GM23338 (cell line): ENCODE measurements around the gene LRRC27. TPM values are rescaled to one million over a fixed set of nuclear protein-coding genes. Genes with fewer than 3 reads are reported as not detected.
A peak's percentile ranks its signal among the peaks of the same experiment; 100 is the strongest.

ENCODE experiments used
- ATAC-seq: fragments of 200-7000 bp; cut with Tn5 transposase; 3 replicates; pipeline ENCODE4 v1.9.1; 2020
- DNase-seq: peaks from one replicate; pipeline ENCODE4 v3.0.0-alpha.2; 2015; ENCODE audit warnings: low spot score
- H2AFZ ChIP-seq: fragments of 200-600 bp; sonication (generic); 2 replicates; pipeline ENCODE4 v1.8.0; 2016; ENCODE audit warnings: antibody characterized with exemption, mild to moderate bottlenecking, moderate library complexity
- H3F3A ChIP-seq: fragments of 200-600 bp; sonication (generic); replicated peaks from 2 replicates; pipeline ENCODE4 v1.8.0; 2017; ENCODE audit warnings: antibody characterized with exemption, mixed run types, low read depth
- H3K27ac ChIP-seq: fragments of 200-600 bp; sonication (generic); 2 replicates; pipeline ENCODE4 v1.6.1; 2016; ENCODE audit warnings: low read depth
- H3K27me3 ChIP-seq: fragments of 200-600 bp; sonication (generic); 2 replicates; pipeline ENCODE4 v1.8.0; 2016; ENCODE audit warnings: mild to moderate bottlenecking, mixed run types, moderate library complexity; ENCODE audit not compliant: insufficient read depth
- H3K36me3 ChIP-seq: fragments of 200-600 bp; sonication (generic); 2 replicates; pipeline ENCODE4 v1.8.0; 2016; ENCODE audit warnings: mild to moderate bottlenecking; ENCODE audit not compliant: insufficient read depth
- H3K4me1 ChIP-seq: fragments of 200-600 bp; sonication (generic); 2 replicates; pipeline ENCODE4 v1.8.0; 2016; ENCODE audit warnings: mild to moderate bottlenecking, moderate library complexity; ENCODE audit not compliant: insufficient read depth
- H3K4me2 ChIP-seq: fragments of 200-600 bp; sonication (generic); 2 replicates; pipeline ENCODE4 v1.7.1; 2017; ENCODE audit warnings: mixed run types
- H3K4me3 ChIP-seq: fragments of 200-600 bp; sonication (generic); 2 replicates; pipeline ENCODE4 v1.6.1; 2016; ENCODE audit warnings: mixed run types
- H3K79me2 ChIP-seq: fragments of 200-600 bp; sonication (generic); replicated peaks from 2 replicates; pipeline ENCODE4 v1.8.0; 2017; ENCODE audit warnings: mild to moderate bottlenecking; ENCODE audit not compliant: insufficient read depth
- H3K9me2 ChIP-seq: fragments of 200-600 bp; sonication (generic); 2 replicates; pipeline ENCODE4 v1.8.0; 2017; ENCODE audit not compliant: insufficient read depth
- H4K20me1 ChIP-seq: fragments of 200-600 bp; sonication (generic); replicated peaks from 2 replicates; pipeline ENCODE4 v1.8.0; 2017; ENCODE audit warnings: mild to moderate bottlenecking; ENCODE audit not compliant: insufficient read depth
- H3K27ac Mint-ChIP-seq: 2 replicates; pipeline ENCODE4 v1.8.0; 2020; ENCODE audit warnings: inconsistent platforms, mild to moderate bottlenecking, moderate library complexity, mixed read lengths
- H3K27me3 Mint-ChIP-seq: 3 replicates; pipeline ENCODE4 v1.8.0; 2022; ENCODE audit warnings: low read depth, mild to moderate bottlenecking, moderate library complexity, mixed read lengths, inconsistent platforms; ENCODE audit not compliant: insufficient read depth, poor library complexity
- H3K36me3 Mint-ChIP-seq: 3 replicates; pipeline ENCODE4 v1.8.0; 2021; ENCODE audit warnings: low read depth, mild to moderate bottlenecking, inconsistent platforms, moderate library complexity, mixed read lengths
- H3K4me1 Mint-ChIP-seq: 3 replicates; pipeline ENCODE4 v1.8.0; 2020; ENCODE audit warnings: mild to moderate bottlenecking, inconsistent platforms, mixed read lengths
- H3K4me3 Mint-ChIP-seq: 3 replicates; pipeline ENCODE4 v1.8.0; 2021; ENCODE audit warnings: moderate library complexity, mild to moderate bottlenecking, inconsistent platforms, mixed read lengths
- H3K9me3 Mint-ChIP-seq: 3 replicates; pipeline ENCODE4 v1.8.0; 2020; ENCODE audit warnings: moderate library complexity, mild to moderate bottlenecking, inconsistent platforms, mixed read lengths
- CREB1 ChIP-seq: fragments of 250-450 bp; sonication (Bioruptor Pico); IDR thresholded peaks from 2 replicates; pipeline ENCODE4 v1.5.0; 2020; ENCODE audit warnings: low read depth, mild to moderate bottlenecking, moderate library complexity
- ETS1 ChIP-seq: IDR thresholded peaks from 2 replicates; pipeline ENCODE4 v1.6.1; 2016; ENCODE audit warnings: antibody characterized with exemption
- EZH2 ChIP-seq: fragments of 200-600 bp; sonication (generic); IDR thresholded peaks from one replicate; pipeline ENCODE4 v1.8.0; 2017; ENCODE audit warnings: antibody characterized with exemption, mild to moderate bottlenecking, low read depth; ENCODE audit not compliant: unreplicated experiment
- JUNB ChIP-seq: IDR thresholded peaks from one replicate; pipeline ENCODE4 v1.6.1; 2016; ENCODE audit warnings: antibody characterized with exemption; ENCODE audit not compliant: unreplicated experiment
- NANOG ChIP-seq: IDR thresholded peaks from 2 replicates; pipeline ENCODE4 v1.6.1; 2016; ENCODE audit warnings: antibody characterized with exemption, borderline replicate concordance
- REST ChIP-seq: IDR thresholded peaks from one replicate; pipeline ENCODE4 v1.6.1; 2018; ENCODE audit warnings: antibody characterized with exemption; ENCODE audit not compliant: unreplicated experiment
- ZNF331 ChIP-seq: fragments of 250-450 bp; sonication (Bioruptor Pico); IDR thresholded peaks from 2 replicates; pipeline ENCODE4 v1.5.0; 2020; ENCODE audit warnings: low read depth, mild to moderate bottlenecking, moderate library complexity
- ZNF462 ChIP-seq: fragments of 250-450 bp; sonication (Bioruptor Pico); IDR thresholded peaks from 2 replicates; pipeline ENCODE4 v1.5.0; 2020; ENCODE audit warnings: mild to moderate bottlenecking, moderate library complexity
- polyA plus RNA-seq: library from polyadenylated mRNA; unstranded; fragments of >200 nt; fragmentation: Nextera tagmentation; extraction: Ambion mirVana; gene quantifications from 2 replicates; pipeline ENCODE4 v1.2.1, GENCODE V29; 2016
- total RNA-seq: library from RNA; depleted of rRNA; stranded (reverse); fragments of >200 nt; shearing (Covaris generic); gene quantifications from 2 replicates; pipeline ENCODE4 v1.2.3, GENCODE V29; 2014

LRRC27 gene
- total and polyA plus RNA-seq, 2 experiments from 2014 or later: 2.9 to 3.5 TPM

- TF ChIP-seq CREB1 (CRISPR knock-in tag): peak; percentile 51; the same call in 1 of the 2 replicates
- no peak for TF ChIP-seq ZNF331 (CRISPR knock-in tag)
- no peak for TF ChIP-seq ETS1
- Histone ChIP-seq H3F3A (0 out of 2 replicates have a peak, but pooled peaks cover 6% of the 10 kb centered on the region), H3K27ac (peak overlapping the region; percentile 94; the same call in 1 of the 2 replicates), H3K4me3 (peak overlapping the region; percentile 41; the same call in 1 of the 2 replicates), H3K36me3 (no peaks in the 10 kb centered on the region), H4K20me1 (no peaks in the 10 kb centered on the region), H3K4me1 (peaks cover 25% of the 10 kb centered on the region; the same call in 1 of the 2 replicates), H2AFZ (0 out of 2 replicates have a peak overlapping the region, but pooled peaks have one; percentile 59), H3K9me2 (no peaks in the 10 kb centered on the region), H3K4me2 (peak overlapping the region; percentile 78), H3K27me3 (no peaks in the 10 kb centered on the region), H3K79me2 (no peaks in the 10 kb centered on the region)
- peaks cover 43% of the 10 kb centered on the region for H3K4me1 Mint-ChIP-seq
- peak; percentile 91 for DNase-seq
- peaks cover 18% of the 10 kb centered on the region for H3K27me3 Mint-ChIP-seq
- peaks cover 2% of the 10 kb centered on the region; the same call in 1 of the 3 replicates for H3K9me3 Mint-ChIP-seq
- peak overlapping the region; percentile 99 for H3K27ac Mint-ChIP-seq
- peak overlapping the region; percentile 63 for H3K4me3 Mint-ChIP-seq
- H3K36me3 Mint-ChIP-seq: peaks cover 11% of the 10 kb centered on the region
- peak; percentile 50 for ATAC-seq
These were observed 75.9 kb downstream of the LRRC27 start for GRCh38 chr10:132407846-132408278.

GRCh38 chr10:132408367-132408781 lies 76.4 kb downstream of the LRRC27 start:
- DNase-seq: peak; percentile 46
- Mint-ChIP-seq H3K4me1 (peaks cover 41% of the 10 kb centered on the region), H3K4me3 (peak overlapping the region; percentile 59)
- TF ChIP-seq REST (no peak), NANOG (no peak), JUNB (no peak), EZH2 (no peak), ZNF462 (CRISPR knock-in tag) (no peak), ETS1 (no peak), ZNF331 (CRISPR knock-in tag) (no peak)

More at GRCh38 chr10:132408367-132408781, 76.4 kb downstream of the LRRC27 start:
- no peaks in the 10 kb centered on the region for H3K79me2 ChIP-seq
- Mint-ChIP-seq H3K9me3 (peaks cover 2% of the 10 kb centered on the region; the same call in 1 of the 3 replicates), H3K36me3 (peaks cover 11% of the 10 kb centered on the region), H3K27ac (peak overlapping the region; percentile 99), H3K27me3 (peaks cover 18% of the 10 kb centered on the region)
- H3F3A ChIP-seq: 0 out of 2 replicates have a peak, but pooled peaks cover 6% of the 10 kb centered on the region
- peak overlapping the region; percentile 41; the same call in 1 of the 2 replicates for H3K4me3 ChIP-seq
- H3K4me1 ChIP-seq: peaks cover 25% of the 10 kb centered on the region; the same call in 1 of the 2 replicates
- ATAC-seq: peak; percentile 12
- H4K20me1 ChIP-seq: no peaks in the 10 kb centered on the region
- peak overlapping the region; percentile 94 for H3K27ac ChIP-seq
- no peaks in the 10 kb centered on the region for H3K27me3 ChIP-seq
- 0 out of 2 replicates have a peak overlapping the region, but pooled peaks have one; percentile 59 for H2AFZ ChIP-seq
- H3K4me2 ChIP-seq: peak overlapping the region; percentile 78
- no peaks in the 10 kb centered on the region for H3K9me2 ChIP-seq
- no peaks in the 10 kb centered on the region for H3K36me3 ChIP-seq
